Adipose tissue (tissue), 3 donors: ENCODE data around the gene PRSS3. TPM values are rescaled to one million over a fixed set of nuclear protein-coding genes. Genes with fewer than 3 reads are reported as not detected.
"Not testable (repeated sequence)": the region's sequence is repeated elsewhere in the genome, so short reads cannot be mapped to it uniquely, and the experiment has no call there.

ENCODE experiments used
- H3K27ac ChIP-seq: one replicate; pipeline ENCODE4 v1.5.1; 2013; ENCODE audit warnings: low read depth, low read length
- WGBS, 3 donors: extraction: QIAGEN DNeasy Blood & Tissue Kit; methylation state at CpG; one replicate each; pipeline ENCODE4 v1.1.7; 2013; 5-methylcytosine and 5-hydroxymethylcytosine counted together
- polyA plus RNA-seq, 3 donors: library from polyadenylated mRNA; stranded (reverse); fragments of 200-250 nt; gene quantifications; one replicate each; pipeline ENCODE4 v1.2.3, GENCODE V29; 2013
- donor health status: healthy with polysubstance abuse.
- donor health status: Bipolar disorder and iron deficiency.
- donor health status: healthy.

The PRSS3 gene
- polyA plus RNA-seq, 3 donors, result 0.67 to 171 (median 1.3) TPM

DNA sequence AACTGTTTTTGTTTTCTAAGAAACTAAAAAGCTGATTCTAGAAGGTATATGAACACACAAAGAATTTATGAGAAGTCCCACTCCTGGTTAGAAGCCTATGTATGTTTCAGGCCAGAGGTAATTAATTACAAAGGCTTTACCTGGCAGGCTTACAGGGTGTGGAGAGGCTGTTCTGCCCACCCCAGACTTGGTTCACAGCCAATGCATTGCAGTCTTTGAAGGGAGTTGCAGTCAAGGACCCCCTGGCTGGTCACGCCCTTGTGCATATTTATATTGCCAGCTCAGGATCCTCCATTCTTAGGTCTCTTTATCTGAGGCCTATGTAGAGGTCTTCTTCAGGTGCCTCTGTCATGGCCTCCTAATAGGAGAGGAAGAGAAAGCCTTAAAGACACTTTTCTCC is 13.6 kb upstream of the PRSS3 start:
- no peak overlapping the region for H3K27ac ChIP-seq
- whole genome bisulfite sequencing, 3 donors, result 78 to 96% (median 83%) methylated on average over 1 of the region's 1 CpG

DNA sequence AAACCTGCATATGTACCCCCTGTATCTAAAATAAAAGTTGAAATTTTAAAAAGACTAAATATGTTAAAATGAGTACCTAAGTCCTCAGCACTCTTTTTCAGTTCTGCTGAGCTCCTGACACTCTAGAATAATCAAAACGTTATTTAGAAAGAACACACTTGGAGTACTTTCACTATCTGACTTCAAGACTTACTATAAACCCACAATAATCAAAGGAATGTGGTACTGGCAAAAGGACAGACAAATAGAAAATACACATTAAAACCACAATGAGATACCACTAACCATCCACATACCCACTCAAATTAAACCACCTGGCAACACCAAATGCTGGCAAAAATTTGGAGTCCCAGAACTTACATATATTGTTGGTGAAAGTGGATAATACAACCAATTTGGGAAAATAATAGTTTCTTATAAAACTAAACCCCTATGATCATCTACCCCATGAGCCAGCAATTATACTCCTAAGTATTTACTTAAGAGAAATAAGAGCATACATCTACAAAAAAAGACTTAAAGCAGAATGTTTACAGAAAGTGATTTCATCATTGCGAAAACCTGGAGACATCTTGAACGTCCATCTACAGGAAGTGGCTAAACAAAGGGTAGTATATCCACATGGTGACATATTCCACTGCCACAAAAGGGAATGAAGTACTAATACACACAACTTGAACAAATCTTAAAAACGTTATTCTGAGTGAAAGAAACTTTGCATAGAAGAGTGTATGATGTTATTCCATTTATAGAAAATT is 12.8 kb upstream of the PRSS3 start:
- WGBS, 3 donors, result 30 to 46% (median 44%) methylated on average over 4 of the region's 4 CpGs
- H3K27ac ChIP-seq, result no peak overlapping the region

DNA sequence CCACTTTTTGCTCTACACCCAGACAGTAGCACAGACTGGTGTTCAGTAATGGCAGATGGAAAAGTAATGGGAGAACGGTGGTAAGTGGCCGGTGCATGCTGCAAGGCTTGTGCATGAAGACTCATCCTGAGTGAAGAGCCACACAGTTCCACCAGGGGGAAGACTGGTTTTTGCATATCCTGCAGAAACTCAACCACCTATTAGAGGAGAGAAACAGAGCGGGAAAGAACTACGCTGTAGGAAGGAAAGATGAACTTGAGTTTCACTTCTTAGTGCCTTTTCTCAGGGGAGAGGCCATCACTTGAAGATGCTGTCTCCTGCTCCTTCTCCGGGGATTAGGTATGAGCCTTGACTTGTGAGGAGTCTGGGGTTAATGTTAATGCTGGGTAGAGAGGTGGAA is 9.4 kb upstream of the PRSS3 start:
- 43 to 90% (median 82%) methylated on average over 5 of the region's 5 CpGs for WGBS, 3 donors
- no peak overlapping the region for H3K27ac ChIP-seq

DNA sequence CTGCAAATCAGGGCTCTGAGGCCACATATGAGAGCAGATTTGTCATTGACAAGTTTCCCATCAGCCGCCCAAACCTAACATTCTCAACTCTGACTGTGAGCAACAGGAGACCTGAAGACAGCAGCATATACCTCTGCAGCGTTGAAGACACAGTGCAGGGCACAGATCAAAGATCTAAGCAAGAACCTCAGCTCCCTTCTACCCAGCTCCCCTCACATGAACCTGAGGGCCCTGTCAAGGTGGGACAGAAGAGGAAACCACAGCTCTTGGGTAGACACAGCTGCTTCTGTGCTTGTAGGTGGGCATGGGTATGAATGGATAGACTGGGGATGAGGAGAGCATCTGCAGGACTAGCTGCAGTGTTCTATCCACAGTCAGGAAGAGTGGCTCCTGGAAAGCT is 8.7 kb upstream of the PRSS3 start:
- no peak overlapping the region for H3K27ac ChIP-seq
- WGBS, 3 donors, result 39 to 92% (median 80%) methylated on average over 2 of the region's 2 CpGs

DNA sequence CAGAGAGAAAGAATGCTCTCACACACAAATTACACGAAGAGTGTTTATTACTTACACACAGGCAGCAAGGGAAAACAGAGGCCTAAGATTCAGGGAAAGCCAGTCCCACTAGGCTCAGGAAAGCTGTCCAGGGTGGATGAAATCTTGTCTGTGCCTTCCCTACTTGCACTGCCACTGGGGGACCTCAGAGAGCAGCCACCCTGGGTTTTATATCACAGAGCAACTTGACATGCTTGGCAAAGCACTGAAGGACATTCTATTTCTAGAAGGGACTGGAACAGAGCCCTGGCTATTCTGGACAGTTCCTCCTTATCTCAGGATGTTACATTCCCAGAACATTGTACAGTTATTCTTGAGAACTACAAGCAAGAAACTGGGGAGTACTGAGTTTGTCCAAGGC is 7.5 kb upstream of the PRSS3 start:
- WGBS, 3 donors, result 30 to 57% (median 42%) methylated on average over 1 of the region's 1 CpG
- H3K27ac ChIP-seq, result no peak overlapping the region

DNA sequence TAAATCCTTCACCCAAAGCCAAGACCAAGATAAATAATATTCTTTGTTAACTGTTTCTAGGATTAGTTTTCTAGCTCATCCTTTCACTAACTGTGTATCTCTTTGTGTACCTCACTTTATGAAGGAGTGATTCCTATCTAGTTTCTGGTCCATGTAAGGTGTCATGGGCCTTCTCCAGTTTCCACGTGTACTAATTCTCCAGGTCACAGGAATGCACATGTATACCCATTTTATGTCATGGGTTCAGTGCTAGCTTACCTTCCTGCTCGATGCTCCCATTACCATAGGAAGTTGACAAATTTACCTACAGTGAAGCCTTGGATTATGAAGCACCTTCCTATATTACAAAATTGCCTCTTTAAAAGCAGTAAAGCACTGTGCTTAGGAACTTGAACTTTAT is 5.9 kb upstream of the PRSS3 start:
- not testable (repeated sequence) for H3K27ac ChIP-seq
- WGBS, 3 donors, result 77 to 81% (median 78%) methylated on average over 2 of the region's 2 CpGs

DNA sequence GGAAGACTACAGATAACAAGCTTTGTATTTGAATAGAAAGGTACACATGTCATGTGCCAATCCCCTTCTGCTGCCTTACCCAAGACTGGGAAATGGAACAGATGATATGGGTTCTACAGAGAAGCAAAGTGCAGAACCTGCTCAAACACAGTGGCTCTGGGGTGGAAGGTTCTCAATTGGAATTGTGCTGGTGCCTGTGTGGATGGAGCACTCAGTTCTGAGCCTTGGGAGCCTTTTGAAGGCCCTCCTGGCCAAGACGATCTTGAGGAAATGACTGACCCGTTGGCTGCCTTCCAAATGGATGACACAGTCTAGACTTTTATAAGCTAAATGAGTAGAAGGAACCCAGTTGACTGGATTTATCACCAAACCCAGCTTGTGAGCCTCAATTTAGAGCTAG is 4.2 kb upstream of the PRSS3 start:
- no peak overlapping the region for H3K27ac ChIP-seq
- WGBS, 3 donors, result 20 to 33% (median 25%) methylated on average over 2 of the region's 2 CpGs

DNA sequence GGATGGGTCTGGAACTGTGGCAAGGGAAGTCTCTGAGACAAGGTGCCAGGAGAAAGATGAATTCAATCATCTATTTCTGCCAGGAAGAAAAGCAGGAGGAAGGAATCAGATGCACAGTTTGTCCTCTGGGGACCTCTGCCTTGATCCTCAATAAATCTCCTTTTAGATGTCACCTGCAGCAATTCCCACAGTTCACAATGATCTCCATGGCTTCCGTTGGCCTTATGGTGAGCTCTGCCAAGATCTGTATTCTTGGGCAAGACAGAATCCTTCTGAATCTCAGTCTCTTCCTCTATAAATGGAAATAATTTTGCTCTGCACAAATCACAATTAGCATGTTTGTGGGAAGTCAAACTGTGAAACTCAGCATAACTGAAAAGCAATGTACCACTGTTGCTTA is 1.9 kb upstream of the PRSS3 start:
- WGBS, 3 donors, result 42 to 81% (median 74%) methylated on average over 1 of the region's 1 CpG
- not testable (repeated sequence) for H3K27ac ChIP-seq

DNA sequence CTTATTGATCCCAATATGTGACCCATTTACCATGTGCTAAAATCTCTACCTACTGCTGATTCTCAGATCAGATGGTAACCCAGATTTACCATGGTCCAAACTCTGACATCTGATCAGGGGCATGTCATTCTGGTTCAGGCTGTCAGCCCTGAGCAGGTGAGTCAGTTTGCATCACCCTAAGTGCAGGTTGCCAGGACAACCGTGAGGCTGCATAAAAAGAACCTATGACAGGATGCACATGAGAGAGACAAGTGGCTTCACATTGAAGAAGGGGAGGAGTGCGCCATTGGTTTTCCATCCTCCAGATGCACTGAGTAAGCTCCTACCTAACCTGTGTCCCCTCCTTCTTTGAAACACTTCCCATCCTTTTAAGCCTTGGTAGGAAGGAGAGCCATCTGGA is 801 bp upstream of the PRSS3 start:
- WGBS, 3 donors, result 47 to 96% (median 87%) methylated on average over 2 of the region's 2 CpGs

DNA sequence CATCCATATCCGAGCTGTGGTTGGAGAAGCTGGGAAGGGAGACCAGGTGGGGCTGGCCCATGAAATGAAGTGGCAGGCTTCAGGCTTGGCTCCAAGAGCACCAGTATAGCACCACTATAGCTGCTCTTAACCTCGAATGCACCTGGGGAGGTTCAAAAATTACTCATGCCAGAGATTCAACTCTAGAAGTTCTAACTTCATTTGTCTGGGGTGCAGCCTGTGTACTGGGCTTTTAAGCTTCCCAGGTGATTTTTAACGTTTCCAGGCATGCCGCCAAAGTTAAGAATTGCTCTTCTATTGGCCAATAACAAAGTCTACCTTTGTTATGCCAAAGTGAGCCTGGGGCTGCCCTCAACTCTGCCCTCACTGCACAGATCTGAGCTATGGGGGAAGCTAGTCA is 458 bp downstream of the PRSS3 start:
- 36 to 70% (median 67%) methylated on average over 4 of the region's 4 CpGs for WGBS, 3 donors
- H3K27ac ChIP-seq, result no peak overlapping the region

More for the DNA sequence above, 801 bp upstream of the PRSS3 start:
- H3K27ac ChIP-seq, result no peak overlapping the region

DNA sequence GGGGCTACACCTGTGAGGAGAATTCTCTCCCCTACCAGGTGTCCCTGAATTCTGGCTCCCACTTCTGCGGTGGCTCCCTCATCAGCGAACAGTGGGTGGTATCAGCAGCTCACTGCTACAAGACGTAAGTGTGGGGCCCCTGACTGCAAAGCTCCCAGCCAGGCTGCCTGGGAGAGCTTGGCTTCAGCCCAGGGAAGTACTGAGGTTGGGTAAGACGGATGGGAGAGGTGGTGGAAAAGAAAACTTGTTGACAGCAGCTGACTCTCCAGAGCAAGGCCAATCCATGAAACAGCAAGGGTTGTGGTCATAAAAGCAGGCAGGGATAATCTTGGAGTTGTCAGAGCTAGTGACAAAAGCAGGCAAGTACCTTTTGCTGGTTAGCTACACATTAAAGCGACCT is 1.3 kb downstream of the PRSS3 start:
- not testable (repeated sequence) for H3K27ac ChIP-seq
- WGBS, 3 donors, result 32 to 78% (median 66%) methylated on average over 5 of the region's 5 CpGs

DNA sequence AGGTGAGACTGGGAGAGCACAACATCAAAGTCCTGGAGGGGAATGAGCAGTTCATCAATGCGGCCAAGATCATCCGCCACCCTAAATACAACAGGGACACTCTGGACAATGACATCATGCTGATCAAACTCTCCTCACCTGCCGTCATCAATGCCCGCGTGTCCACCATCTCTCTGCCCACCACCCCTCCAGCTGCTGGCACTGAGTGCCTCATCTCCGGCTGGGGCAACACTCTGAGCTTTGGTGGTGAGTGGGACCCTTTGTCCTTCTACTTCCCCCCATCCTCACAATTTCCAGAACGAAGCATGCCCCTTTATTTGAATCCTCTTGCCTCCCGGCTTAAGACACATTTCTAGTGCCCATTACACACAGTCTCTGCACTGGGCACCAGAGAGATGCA is 2.5 kb downstream of the PRSS3 start:
- no peak overlapping the region for H3K27ac ChIP-seq
- WGBS, 3 donors, result 69 to 95% (median 79%) methylated on average over 8 of the region's 8 CpGs

DNA sequence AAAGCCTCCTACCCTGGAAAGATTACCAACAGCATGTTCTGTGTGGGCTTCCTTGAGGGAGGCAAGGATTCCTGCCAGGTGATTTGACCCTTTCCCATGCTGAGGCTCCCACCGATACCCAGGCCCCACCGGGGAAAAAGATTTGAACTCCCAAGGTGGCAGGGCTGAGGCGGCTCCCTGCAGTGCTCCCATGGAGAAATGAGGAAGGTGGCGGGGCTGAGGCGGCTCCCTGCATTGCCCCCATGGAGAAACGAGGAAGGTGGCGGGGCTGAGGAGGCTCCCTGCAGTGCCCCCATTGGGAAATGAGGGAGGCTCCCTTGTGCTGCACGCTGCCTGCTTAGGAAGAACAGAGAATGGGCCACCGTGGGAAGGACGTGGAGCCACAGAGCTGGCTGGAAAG is 3.2 kb downstream of the PRSS3 start:
- H3K27ac ChIP-seq, result no peak overlapping the region
- WGBS, 3 donors, result 80 to 85% (median 81%) methylated on average over 10 of the region's 10 CpGs

DNA sequence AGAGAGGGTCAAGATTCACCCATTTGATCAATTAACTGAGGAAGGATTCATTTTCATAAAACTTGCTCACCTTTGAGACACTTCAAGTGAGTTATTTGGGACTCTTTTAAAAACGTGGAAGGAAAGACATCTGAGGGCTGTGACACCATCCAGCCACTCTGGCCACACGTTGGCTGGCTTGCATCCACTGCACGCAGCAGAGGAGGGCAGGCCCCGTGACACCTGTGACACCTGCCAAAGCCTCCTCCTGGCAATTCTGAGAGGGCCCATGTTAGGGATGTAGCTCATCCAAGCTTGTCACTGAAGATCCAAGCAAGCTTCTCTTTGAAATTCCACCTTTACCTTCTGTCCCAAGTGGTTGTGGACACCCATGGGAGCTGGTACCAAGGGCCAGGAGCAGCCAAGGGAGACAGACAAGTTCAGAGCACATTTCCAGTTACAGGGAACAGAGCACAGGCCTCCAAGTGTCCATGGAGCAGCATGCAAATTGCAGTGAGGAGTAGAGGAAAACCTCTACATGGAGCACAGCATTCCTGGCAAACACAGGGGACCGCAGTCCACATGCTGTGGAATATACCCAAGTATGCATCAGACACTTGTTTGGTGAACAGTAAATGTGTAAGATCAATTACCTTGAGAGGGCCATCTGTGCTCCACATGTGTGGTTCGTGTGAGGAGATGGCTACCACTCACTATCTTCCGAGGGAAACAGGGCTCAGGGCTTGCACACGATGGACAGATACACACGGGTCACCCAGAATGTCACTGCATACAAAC is 4.8 kb downstream of the PRSS3 start:
- WGBS, 3 donors, result 49 to 74% (median 69%) methylated on average over 9 of the region's 9 CpGs
- no peak overlapping the region for H3K27ac ChIP-seq

DNA sequence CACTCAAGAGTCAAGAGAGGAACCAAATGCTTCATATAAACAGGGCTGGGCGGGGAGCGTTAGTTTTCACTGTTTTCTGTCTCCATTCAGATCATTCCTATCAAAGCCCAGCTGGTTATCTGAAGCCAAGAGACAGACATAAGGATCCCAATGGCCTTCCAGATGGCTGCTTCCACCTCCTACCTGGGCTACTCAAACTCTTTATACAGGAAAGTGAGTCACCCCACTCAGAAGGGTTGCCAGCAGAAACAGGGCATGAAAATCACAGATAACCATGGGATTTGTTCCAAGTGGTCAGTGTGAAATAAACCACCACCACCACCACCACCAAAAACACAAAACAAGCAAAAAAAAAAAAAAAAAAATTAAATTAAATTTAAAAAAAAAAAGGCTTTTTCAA is 5.5 kb downstream of the PRSS3 start:
- WGBS, 3 donors, result 62 to 84% (median 63%) methylated on average over 2 of the region's 2 CpGs

DNA sequence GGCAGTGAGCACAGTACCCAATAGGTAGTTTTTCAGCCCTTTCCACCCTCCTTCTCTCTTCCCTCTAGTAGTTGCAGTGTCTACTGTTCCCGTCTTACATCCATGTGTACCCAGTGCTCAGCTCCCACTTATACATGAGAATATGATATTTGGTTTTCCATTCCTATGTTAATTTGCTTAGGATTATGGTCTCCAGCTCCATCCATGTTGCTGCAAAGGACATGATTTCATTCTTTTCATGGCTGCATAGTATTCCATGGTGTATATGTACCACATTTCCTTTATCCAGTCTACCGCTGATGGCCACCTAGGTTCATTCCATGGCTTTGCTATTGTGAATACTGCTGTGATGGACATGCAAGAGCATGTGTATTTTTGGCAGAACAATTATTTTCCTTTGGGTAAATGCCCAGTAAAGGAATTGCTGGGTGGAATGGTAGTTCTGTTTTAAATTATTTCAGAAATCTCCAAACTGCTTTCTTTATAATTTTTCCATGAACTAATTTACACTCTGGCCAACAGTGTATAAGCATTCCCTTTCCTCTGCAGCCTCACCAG is 6.7 kb downstream of the PRSS3 start:
- not testable (repeated sequence) for H3K27ac ChIP-seq
- 85 to 97% (median 92%) methylated on average over 2 of the region's 2 CpGs for WGBS, 3 donors

More for the DNA sequence above, 5.5 kb downstream of the PRSS3 start:
- H3K27ac ChIP-seq, result no peak overlapping the region

DNA sequence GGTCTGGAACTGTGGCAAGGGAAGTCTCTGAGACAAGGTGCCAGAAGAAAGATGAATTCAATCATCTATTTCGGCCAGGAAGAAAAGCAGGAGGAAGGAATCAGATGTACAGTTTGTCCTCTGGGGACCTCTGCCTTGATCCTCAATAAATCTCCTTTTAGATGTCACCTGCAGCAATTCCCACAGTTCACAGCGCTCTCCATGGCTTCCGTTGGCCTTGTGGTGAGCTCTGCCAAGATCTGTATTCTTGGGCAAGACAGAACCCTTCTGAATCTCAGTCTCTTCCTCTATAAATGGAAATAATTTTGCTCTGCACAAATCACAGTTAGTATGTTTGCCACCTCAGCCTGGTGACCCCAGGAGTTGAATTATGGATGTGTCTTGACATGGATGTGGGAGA is 8.8 kb downstream of the PRSS3 start:
- WGBS, 3 donors, result 38 to 77% (median 75%) methylated on average over 3 of the region's 3 CpGs
- H3K27ac ChIP-seq, result not testable (repeated sequence)

DNA sequence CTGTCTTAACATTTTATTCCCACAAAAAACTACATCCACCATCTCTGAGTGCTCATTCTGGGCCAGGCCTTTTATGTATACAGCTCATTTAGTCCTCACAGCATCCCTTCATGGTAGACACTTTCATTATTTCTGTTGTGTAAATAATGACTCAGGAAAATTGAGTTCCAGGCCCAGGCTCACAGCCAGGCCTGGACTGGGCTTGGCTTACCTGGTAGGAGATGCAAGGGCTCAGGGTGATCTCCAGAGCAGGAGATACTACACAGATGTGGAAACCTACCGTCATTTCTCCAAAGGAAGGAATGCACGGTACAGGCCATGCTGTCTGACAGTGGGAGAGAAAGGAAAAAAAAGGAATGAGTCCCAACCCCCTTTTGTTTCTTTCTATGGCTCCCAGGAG is 11.8 kb downstream of the PRSS3 start:
- not testable (repeated sequence) for H3K27ac ChIP-seq
- 41 to 80% (median 67%) methylated on average over 2 of the region's 2 CpGs for WGBS, 3 donors

DNA sequence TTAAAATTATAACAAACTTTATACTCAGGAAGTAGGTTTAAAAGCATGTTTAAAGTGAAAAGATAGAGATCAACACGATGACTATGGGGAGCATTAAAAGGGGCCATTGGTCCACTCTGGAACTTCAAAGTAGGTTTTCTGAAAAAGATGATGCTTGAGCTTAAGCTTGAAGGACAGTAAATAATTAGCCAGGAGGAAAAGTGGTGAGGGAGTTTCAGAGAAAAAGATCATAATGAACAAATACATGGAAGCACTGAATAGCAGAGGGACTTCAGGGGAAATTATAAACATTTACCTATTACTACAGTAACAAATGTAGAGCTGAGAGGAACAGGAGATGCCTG is 13.6 kb downstream of the PRSS3 start:
- 40 to 75% (median 70%) methylated on average over 1 of the region's 1 CpG for WGBS, 3 donors
- H3K27ac ChIP-seq, result not testable (repeated sequence)

DNA sequence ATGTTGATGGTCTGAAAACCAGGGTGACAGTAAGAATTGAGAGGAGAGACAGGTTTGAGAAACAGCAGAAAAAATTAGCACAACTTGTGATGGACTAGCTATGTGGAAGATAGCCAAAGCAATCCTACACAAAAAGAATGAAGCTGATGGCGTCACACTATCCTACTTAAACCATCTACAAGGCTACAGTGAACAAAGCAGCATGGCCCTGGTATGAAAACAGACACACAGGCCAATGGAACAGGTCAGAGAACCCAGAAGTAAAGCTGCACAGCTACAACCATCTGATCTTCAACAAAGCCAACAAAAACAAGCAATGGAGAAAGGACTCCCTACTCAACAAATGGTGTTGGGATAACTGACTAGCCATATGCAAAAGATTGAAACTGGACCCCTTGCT is 14.1 kb downstream of the PRSS3 start:
- WGBS, 3 donors, result 65 to 97% (median 94%) methylated on average over 1 of the region's 1 CpG
- H3K27ac ChIP-seq, result no peak overlapping the region
